GM19467 (cell line): ENCODE data around the gene KARS1.

ENCODE experiments used
- ATAC-seq: cut with Tn5 transposase; IDR thresholded peaks from one replicate; pipeline ENCODE4 v1.9.1; 2021; ENCODE audit warnings: mild to moderate bottlenecking, moderate library complexity; ENCODE audit not compliant: unreplicated experiment

Gene KARS1

GRCh38 chr16:75588716-75589115 lies 58.7 kb downstream of the KARS1 start:
- no peak for ATAC-seq

- no peak for ATAC-seq
These were observed 63.4 kb downstream of the KARS1 start for GRCh38 chr16:75584108-75584507.

GRCh38 chr16:75579281-75579834 lies 68.1 kb downstream of the KARS1 start:
- ATAC-seq = no peak

GRCh38 chr16:75578725-75579124 lies 68.7 kb downstream of the KARS1 start:
- no peak for ATAC-seq

- ATAC-seq = no peak
These were observed 69.3 kb downstream of the KARS1 start for GRCh38 chr16:75578212-75578611.
